Measurements from ENCODE around the gene MOCS2.

DNA sequence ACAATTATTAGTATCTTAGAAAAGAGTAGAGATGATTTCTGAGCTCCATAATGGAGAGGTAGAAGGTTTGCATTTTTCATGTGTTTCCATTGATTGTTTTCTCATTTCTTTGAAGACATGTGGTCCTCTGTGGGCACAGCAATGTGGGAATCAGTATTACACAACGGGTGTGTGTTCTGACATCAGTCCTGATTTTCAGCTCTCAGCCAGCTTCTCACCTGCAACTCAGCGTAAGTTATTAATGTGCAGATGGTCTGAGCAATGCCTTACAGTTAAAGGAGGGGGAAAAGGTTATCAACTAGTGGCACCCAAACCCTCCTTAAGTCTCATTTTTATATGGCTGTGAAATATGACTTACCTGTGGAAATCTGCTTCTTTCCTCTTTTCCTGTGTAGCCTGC lies 61.3 kb downstream of the MOCS2 start:
- TF ChIP-seq, protein P1, sequence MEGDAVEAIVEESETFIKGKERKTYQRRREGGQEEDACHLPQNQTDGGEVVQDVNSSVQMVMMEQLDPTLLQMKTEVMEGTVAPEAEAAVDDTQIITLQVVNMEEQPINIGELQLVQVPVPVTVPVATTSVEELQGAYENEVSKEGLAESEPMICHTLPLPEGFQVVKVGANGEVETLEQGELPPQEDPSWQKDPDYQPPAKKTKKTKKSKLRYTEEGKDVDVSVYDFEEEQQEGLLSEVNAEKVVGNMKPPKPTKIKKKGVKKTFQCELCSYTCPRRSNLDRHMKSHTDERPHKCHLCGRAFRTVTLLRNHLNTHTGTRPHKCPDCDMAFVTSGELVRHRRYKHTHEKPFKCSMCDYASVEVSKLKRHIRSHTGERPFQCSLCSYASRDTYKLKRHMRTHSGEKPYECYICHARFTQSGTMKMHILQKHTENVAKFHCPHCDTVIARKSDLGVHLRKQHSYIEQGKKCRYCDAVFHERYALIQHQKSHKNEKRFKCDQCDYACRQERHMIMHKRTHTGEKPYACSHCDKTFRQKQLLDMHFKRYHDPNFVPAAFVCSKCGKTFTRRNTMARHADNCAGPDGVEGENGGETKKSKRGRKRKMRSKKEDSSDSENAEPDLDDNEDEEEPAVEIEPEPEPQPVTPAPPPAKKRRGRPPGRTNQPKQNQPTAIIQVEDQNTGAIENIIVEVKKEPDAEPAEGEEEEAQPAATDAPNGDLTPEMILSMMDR (IDR thresholded peaks at IDR 0.05; ENCODE audit: control extremely low read depth in 1 of 3, insufficient read depth in 1 of 3, low read depth in 1 of 3, low read length in 3 of 3) = no peak
- no peak for TF ChIP-seq YY1 (IDR thresholded peaks at IDR 0.05; ENCODE audit: low read depth, low read length)
- TF ChIP-seq USF2 (IDR thresholded peaks at IDR 0.05; ENCODE audit: low read length) = no peak
- TF ChIP-seq BRCA1 (IDR thresholded peaks at IDR 0.05; ENCODE audit: low read depth, low read length) = no peak
- TF ChIP-seq POLR2A (IDR thresholded peaks at IDR 0.05; ENCODE audit: control extremely low read depth in 1 of 2, low read depth in 2 of 2, low read length in 2 of 2) = no peak
- no peak for TF ChIP-seq KDM5A (IDR thresholded peaks at IDR 0.05; ENCODE audit: low read length)
- no peak for TF ChIP-seq POLR2AphosphoS5 (IDR thresholded peaks at IDR 0.05; ENCODE audit: low read depth, low read length)
- TF ChIP-seq GABPA (IDR thresholded peaks at IDR 0.05; ENCODE audit: borderline replicate concordance, insufficient read depth, low read length) = no peak
- no peak for TF ChIP-seq SIX5 (IDR thresholded peaks at IDR 0.05; ENCODE audit: low read depth, low read length)
- TF ChIP-seq TAF1 (IDR thresholded peaks at IDR 0.05; ENCODE audit: low read depth, low read length) = no peak
